NCI-H128 (cell line): ENCODE measurements around the gene ELOVL6.
"Not testable (repeated sequence)": the region's sequence is repeated elsewhere in the genome, so short reads cannot be mapped to it uniquely, and the experiment has no call there.

Source experiments
- DNase-seq: peaks from one replicate; lab custom pipeline; 2025; ENCODE audit not compliant: unreplicated experiment; lab: John Stamatoyannopoulos, UW

ELOVL6 gene

GRCh38 chr4:110039164-110039563, 159.3 kb downstream of the ELOVL6 start:
- not testable (repeated sequence) for DNase-seq

GRCh38 chr4:110034026-110034393, 164.4 kb downstream of the ELOVL6 start:
- DNase-seq = no peak

- no peak for DNase-seq
These were observed 164.9 kb downstream of the ELOVL6 start for GRCh38 chr4:110033355-110034025.

- no peak for DNase-seq
These were observed 165.8 kb downstream of the ELOVL6 start for GRCh38 chr4:110032603-110033002.

- DNase-seq = no peak
These were observed 172.7 kb downstream of the ELOVL6 start for GRCh38 chr4:110025718-110026117.

GRCh38 chr4:110025056-110025455, 173.4 kb downstream of the ELOVL6 start:
- DNase-seq = no peak

GRCh38 chr4:110022457-110022856, 176.0 kb downstream of the ELOVL6 start:
- DNase-seq = no peak

GRCh38 chr4:110020646-110021443, 177.6 kb downstream of the ELOVL6 start:
- no peak for DNase-seq

- no peak for DNase-seq
These were observed 178.3 kb downstream of the ELOVL6 start for GRCh38 chr4:110020139-110020538.

- no peak for DNase-seq
These were observed 179.3 kb downstream of the ELOVL6 start for GRCh38 chr4:110019153-110019552.

- no peak for DNase-seq
These were observed 184.2 kb downstream of the ELOVL6 start for GRCh38 chr4:110014233-110014632.

- no peak for DNase-seq
These were observed 185.5 kb downstream of the ELOVL6 start for GRCh38 chr4:110012917-110013316.

GRCh38 chr4:110010797-110011196, 187.6 kb downstream of the ELOVL6 start:
- no peak for DNase-seq

GRCh38 chr4:110009550-110009949, 188.9 kb downstream of the ELOVL6 start:
- no peak for DNase-seq

- DNase-seq = no peak
These were observed 189.9 kb downstream of the ELOVL6 start for GRCh38 chr4:110008540-110008939.

GRCh38 chr4:110007217-110007616, 191.2 kb downstream of the ELOVL6 start:
- no peak for DNase-seq

- DNase-seq = no peak
These were observed 192.9 kb downstream of the ELOVL6 start for GRCh38 chr4:110005461-110006056.

GRCh38 chr4:110004556-110004955, 193.9 kb downstream of the ELOVL6 start:
- DNase-seq = no peak

- DNase-seq = no peak
These were observed 194.8 kb downstream of the ELOVL6 start for GRCh38 chr4:110003401-110004187.

- no peak for DNase-seq
These were observed 196.1 kb downstream of the ELOVL6 start for GRCh38 chr4:110002326-110002725.

GRCh38 chr4:109999585-109999912, 198.9 kb downstream of the ELOVL6 start:
- DNase-seq = no peak
